B cell (primary cell): Measurements from ENCODE around the gene ZNF805. TPM values are rescaled to one million over a fixed set of nuclear protein-coding genes. Genes with fewer than 3 reads are reported as not detected.

ENCODE experiments used
- ATAC-seq: fragments of 200-7000 bp; cut with Tn5 transposase; one replicate; pipeline ENCODE4 v1.10.0; 2021; ENCODE audit warnings: low read depth, mild to moderate bottlenecking, moderate number of reproducible peaks, moderate library complexity
- CTCF ChIA-PET: fragments of 350-600 bp; sonication (Branson Sonifier 250); formaldehyde crosslinking; loops from one replicate; lab custom pipeline; 2021; ENCODE audit warnings: antibody characterized with exemption, inconsistent platforms; lab: Charles Lee
- POLR2A ChIA-PET: fragments of 350-600 bp; sonication (Branson Sonifier 250); formaldehyde crosslinking; loops from one replicate; lab custom pipeline; 2021; ENCODE audit warnings: antibody characterized with exemption; lab: Charles Lee
- DNase-seq: peaks from one replicate; pipeline ENCODE4 v3.0.0; 2013
- H2AFZ ChIP-seq: 2 replicates; pipeline ENCODE4 v1.6.1; 2012; ENCODE audit warnings: mild to moderate bottlenecking, low read depth, low read length; ENCODE audit not compliant: insufficient read depth, poor library complexity, severe bottlenecking
- H3K27ac ChIP-seq, 2 donors: 1 replicate in 1 of 2; 2 replicates in 1 of 2; pipeline ENCODE4 v1.5.1; 2012 to 2013; ENCODE audit warnings: low read length in 2 of 2, mild to moderate bottlenecking in 2 of 2, moderate library complexity in 1 of 2
- H3K27me3 ChIP-seq, 4 experiments: fragments of 200-600 bp in 1 of 4; sonication (generic) in 1 of 4; replicated peaks in 1 of 4; 1 replicate in 2 of 4; 2 replicates in 2 of 4; pipeline versions ENCODE4 v1.6.1 to v1.7.0; 2013 to 2016; ENCODE audit warnings: low read length in 3 of 4, mild to moderate bottlenecking in 2 of 4, mixed read lengths in 1 of 4, moderate library complexity in 1 of 4; ENCODE audit not compliant: insufficient read depth in 4 of 4, control insufficient read depth in 3 of 4; ENCODE audit errors: control extremely low read depth in 1 of 4
- H3K36me3 ChIP-seq, 2 experiments: replicated peaks in 1 of 2; 1 replicate in 1 of 2; 2 replicates in 1 of 2; pipeline versions ENCODE4 v1.6.1 to v1.7.1; 2013; ENCODE audit warnings: low read length in 1 of 2; ENCODE audit not compliant: insufficient read depth in 2 of 2, control insufficient read depth in 1 of 2; ENCODE audit errors: control extremely low read depth in 1 of 2, extremely low read depth in 1 of 2
- H3K4me1 ChIP-seq, 2 donors: fragments of 200-600 bp in 1 of 2; sonication (generic) in 1 of 2; 1 replicate in 1 of 2; 2 replicates in 1 of 2; pipeline versions ENCODE4 v1.5.1 to v1.6.1; 2013 to 2017; ENCODE audit warnings: low read length in 2 of 2; ENCODE audit not compliant: control insufficient read depth in 2 of 2, insufficient read depth in 2 of 2
- H3K4me2 ChIP-seq: replicated peaks from 2 replicates; pipeline ENCODE3; 2012; ENCODE audit warnings: mild to moderate bottlenecking, low read depth, low read length; ENCODE audit not compliant: poor library complexity, severe bottlenecking
- H3K4me3 ChIP-seq, 5 experiments: fragments of 200-600 bp in 1 of 5; sonication (generic) in 1 of 5; 1 replicate in 3 of 5; 2 replicates in 2 of 5; pipeline versions ENCODE4 v1.5.1 to v1.7.0; 2011 to 2016; ENCODE audit warnings: low read length in 4 of 5, mild to moderate bottlenecking in 4 of 5, low read depth in 2 of 5, control low read depth in 1 of 5, moderate library complexity in 1 of 5; ENCODE audit not compliant: insufficient read depth in 1 of 5; ENCODE audit errors: control extremely low read depth in 1 of 5, extremely low read depth in 1 of 5
- H3K79me2 ChIP-seq: fragments of 200-600 bp; sonication (generic); one replicate; pipeline ENCODE4 v1.6.0; 2016; ENCODE audit warnings: low read length; ENCODE audit not compliant: control insufficient read depth, insufficient read depth
- H3K9ac ChIP-seq: fragments of 200-600 bp; sonication (generic); 2 replicates; pipeline ENCODE4 v1.6.1; 2017; ENCODE audit warnings: mild to moderate bottlenecking, low read length, moderate library complexity
- H3K9me3 ChIP-seq, 3 donors: one replicate each; pipeline versions ENCODE4 v1.6.1 to v1.7.1; 2013; ENCODE audit warnings: low read length in 2 of 3; ENCODE audit not compliant: control insufficient read depth in 2 of 3, insufficient read depth in 1 of 3; ENCODE audit errors: control extremely low read depth in 1 of 3
- H4K20me1 ChIP-seq: 2 replicates; pipeline ENCODE4 v1.6.0; 2012; ENCODE audit warnings: mild to moderate bottlenecking, low read length; ENCODE audit not compliant: insufficient read depth, control insufficient read depth, poor library complexity, severe bottlenecking
- H3K27ac Mint-ChIP-seq: one replicate; pipeline ENCODE4 v1.8.0; 2021; ENCODE audit warnings: mixed read lengths
- H3K27me3 Mint-ChIP-seq: one replicate; pipeline ENCODE4 v1.8.0; 2021; ENCODE audit warnings: mixed read lengths
- H3K4me1 Mint-ChIP-seq: one replicate; pipeline ENCODE4 v1.8.0; 2021; ENCODE audit warnings: mixed read lengths
- H3K4me3 Mint-ChIP-seq: one replicate; pipeline ENCODE4 v1.8.0; 2021; ENCODE audit warnings: mixed read lengths
- H3K9me3 Mint-ChIP-seq: one replicate; pipeline ENCODE4 v1.8.0; 2022; ENCODE audit warnings: mixed read lengths; ENCODE audit not compliant: insufficient read depth
- EZH2 ChIP-seq: IDR thresholded peaks from 2 replicates; pipeline ENCODE4 v1.6.1; 2012; ENCODE audit warnings: borderline replicate concordance, low read depth, mild to moderate bottlenecking, moderate library complexity, low read length; ENCODE audit not compliant: insufficient read depth, poor library complexity, severe bottlenecking
- WGBS: methylation state at CpG from one replicate; pipeline ENCODE4 v1.1.5; 2013; ENCODE audit warnings: missing lambda C conversion rate; ENCODE audit not compliant: insufficient coverage; 5-methylcytosine and 5-hydroxymethylcytosine counted together
- intact Hi-C: fragments of 100-400 bp; cut with micrococcal nuclease; formaldehyde crosslinking; loops from one replicate; pipeline ENCODE4 v1.10.0; 2022
- polyA plus RNA-seq: library from polyadenylated mRNA; depleted of rRNA; stranded (reverse); fragments of >200 nt; gene quantifications from 2 replicates; pipeline ENCODE4 v1.2.3, GENCODE V29; 2012
- total RNA-seq, 2 donors: library from RNA; stranded (reverse); fragments of 120-200 nt in 1 of 2; gene quantifications; 1 replicate in 1 of 2; 2 replicates in 1 of 2; pipeline versions ENCODE4 v1.2.3 to v1.2.4, GENCODE V29; 2013 to 2022
- TF ChIP-seq, protein P1 (sequence below): fragments of 200-600 bp; IDR thresholded peaks from one replicate; pipeline ENCODE4 v1.8.0; 2022; ENCODE audit warnings: antibody characterized with exemption, mild to moderate bottlenecking

ZNF805 gene
- total and polyA plus RNA-seq, 2 donors (not counting 1 experiment from before 2014, with no cell fraction given): 1.9 to 20.0 TPM

GRCh38 chr19:57290970-57291369, 50.5 kb downstream of the ZNF805 start:
- ATAC-seq (no peak), DNase-seq (no peak)
- H3K27me3 ChIP-seq: no peaks in the 10 kb centered on the region
- H3K27ac ChIP-seq: no peak overlapping the region
- ChIA-PET CTCF (no interaction called here), POLR2A (no interaction called here)
- peaks cover 41% of the 10 kb centered on the region for H4K20me1 ChIP-seq
- H3K9ac ChIP-seq: no peak overlapping the region
- peaks cover 12% of the 10 kb centered on the region for H3K4me1 Mint-ChIP-seq
- no peak overlapping the region for H2AFZ ChIP-seq
- no peak overlapping the region for H3K27ac Mint-ChIP-seq
- no peak overlapping the region for H3K4me2 ChIP-seq
- H3K4me1 ChIP-seq: no peaks in the 10 kb centered on the region
- WGBS: 95% methylated on average over 3 of the region's 11 CpGs
- H3K9me3 Mint-ChIP-seq: peaks cover 10% of the 10 kb centered on the region
- no peaks in the 10 kb centered on the region for H3K27me3 Mint-ChIP-seq
- H3K9me3 ChIP-seq: peaks cover 5 to 26% (median 18%) of the 10 kb centered on the region in 3 donors
- no peak overlapping the region for H3K4me3 ChIP-seq
- no peak overlapping the region for H3K4me3 Mint-ChIP-seq
- TF ChIP-seq EZH2: no peak
- intact Hi-C loops: no loop called here
- H3K36me3 ChIP-seq: peaks cover 23 to 77% of the 10 kb centered on the region in 2 experiments
- peaks cover 87% of the 10 kb centered on the region for H3K79me2 ChIP-seq

GRCh38 chr19:57292547-57292946, 52.1 kb downstream of the ZNF805 start:
- intact Hi-C loops: no loop called here
- H4K20me1 ChIP-seq: peaks cover 30% of the 10 kb centered on the region
- H3K36me3 ChIP-seq: peaks cover 19 to 63% of the 10 kb centered on the region in 2 experiments
- no peak overlapping the region for H3K4me3 Mint-ChIP-seq
- H3K9ac ChIP-seq: no peak overlapping the region
- H3K4me1 ChIP-seq: no peaks in the 10 kb centered on the region
- POLR2A ChIA-PET: no interaction called here
- no peak overlapping the region for H3K4me2 ChIP-seq
- no peak overlapping the region for H3K27ac Mint-ChIP-seq
- H3K9me3 ChIP-seq: peaks cover 5 to 26% (median 18%) of the 10 kb centered on the region in 3 donors
- ATAC-seq (no peak), DNase-seq (no peak)
- no peak overlapping the region for H2AFZ ChIP-seq
- H3K4me3 ChIP-seq: no peak overlapping the region
- no CpG with 5 or more reads among the region's 1 CpG for WGBS
- peaks cover 11% of the 10 kb centered on the region for H3K4me1 Mint-ChIP-seq
- peaks cover 10% of the 10 kb centered on the region for H3K9me3 Mint-ChIP-seq
- H3K27ac ChIP-seq: no peak overlapping the region
- TF ChIP-seq, protein P1, sequence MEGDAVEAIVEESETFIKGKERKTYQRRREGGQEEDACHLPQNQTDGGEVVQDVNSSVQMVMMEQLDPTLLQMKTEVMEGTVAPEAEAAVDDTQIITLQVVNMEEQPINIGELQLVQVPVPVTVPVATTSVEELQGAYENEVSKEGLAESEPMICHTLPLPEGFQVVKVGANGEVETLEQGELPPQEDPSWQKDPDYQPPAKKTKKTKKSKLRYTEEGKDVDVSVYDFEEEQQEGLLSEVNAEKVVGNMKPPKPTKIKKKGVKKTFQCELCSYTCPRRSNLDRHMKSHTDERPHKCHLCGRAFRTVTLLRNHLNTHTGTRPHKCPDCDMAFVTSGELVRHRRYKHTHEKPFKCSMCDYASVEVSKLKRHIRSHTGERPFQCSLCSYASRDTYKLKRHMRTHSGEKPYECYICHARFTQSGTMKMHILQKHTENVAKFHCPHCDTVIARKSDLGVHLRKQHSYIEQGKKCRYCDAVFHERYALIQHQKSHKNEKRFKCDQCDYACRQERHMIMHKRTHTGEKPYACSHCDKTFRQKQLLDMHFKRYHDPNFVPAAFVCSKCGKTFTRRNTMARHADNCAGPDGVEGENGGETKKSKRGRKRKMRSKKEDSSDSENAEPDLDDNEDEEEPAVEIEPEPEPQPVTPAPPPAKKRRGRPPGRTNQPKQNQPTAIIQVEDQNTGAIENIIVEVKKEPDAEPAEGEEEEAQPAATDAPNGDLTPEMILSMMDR: no peak
- TF ChIP-seq EZH2: no peak
- H3K27me3 ChIP-seq: no peaks in the 10 kb centered on the region
- H3K27me3 Mint-ChIP-seq: no peaks in the 10 kb centered on the region
- CTCF ChIA-PET: no interaction called here
- H3K79me2 ChIP-seq: peaks cover 86% of the 10 kb centered on the region
